ENCODE data around the gene FAM13A. TPM values are rescaled to one million over a fixed set of nuclear protein-coding genes. Genes with fewer than 3 reads are reported as not detected.

Gene FAM13A
- total and polyA plus RNA-seq, 9 of the 15 experiments (the other 6 are each of a cell fraction or from before 2014, with no cell fraction given) = 11.3 to 23.3 (median 14.7) TPM

DNA sequence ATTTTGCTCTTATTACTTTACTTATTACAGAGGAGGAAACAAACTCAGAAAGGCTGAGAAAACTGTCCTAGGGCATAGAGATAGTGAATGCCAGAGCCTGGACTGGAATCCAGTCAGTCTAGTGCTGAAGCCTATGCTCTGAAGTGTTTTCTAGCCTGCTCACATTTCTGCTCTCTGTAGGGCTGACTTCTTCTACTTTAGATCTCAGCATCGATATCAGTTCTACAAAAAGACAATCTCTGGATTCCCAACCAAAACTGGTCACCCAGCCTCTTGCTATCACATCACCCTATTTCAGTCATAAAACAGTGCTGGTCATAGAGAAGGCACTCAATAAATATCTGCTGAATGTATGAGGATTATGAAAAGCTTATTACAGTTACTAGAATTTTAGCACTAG lies 87.2 kb downstream of the FAM13A start:
- H3K9me1 ChIP-seq (ENCODE audit: control insufficient read depth, insufficient read depth, low read length) = no peaks in the 10 kb centered on the region
- H3K4me1 ChIP-seq (replicated peaks in 1 of 2; ENCODE audit: control insufficient read depth in 2 of 2, insufficient read depth in 2 of 2, low read length in 2 of 2) = no peaks in the 10 kb centered on the region; a peak in 1 of 5 replicates
- in situ Hi-C loops (cut with MboI) (no loop called here), intact Hi-C loops (cut with micrococcal nuclease) (no loop called here)
- CTCF ChIA-PET (ENCODE audit: low intra/inter-chr PET ratio) = no interaction called here
- no peak overlapping the region for H2AFZ ChIP-seq (ENCODE audit: low read depth, low read length)
- no peaks in the 10 kb centered on the region for H3K9me3 ChIP-seq (replicated peaks; ENCODE audit: control insufficient read depth, insufficient read depth, low read depth, low read length)
- DNase-seq (ENCODE audit: extremely low read depth in 1 of 4, low spot score in 3 of 4) (no peak), FAIRE-seq (no peak), ATAC-seq (no peak)
- no peak overlapping the region for H3K27ac ChIP-seq (ENCODE audit: extremely low read depth, low read depth, low read length)
- H3K9ac ChIP-seq (ENCODE audit: insufficient read depth in 1 of 2, low read depth in 2 of 2, low read length in 2 of 2) = no peak overlapping the region
- no peaks in the 10 kb centered on the region for H3K27me3 ChIP-seq (ENCODE audit: control insufficient read depth in 2 of 2, insufficient read depth in 2 of 2, low read length in 2 of 2)
- BruUV-seq (replicated peaks) = no TSS peak
- no peak overlapping the region for H3K4me3 ChIP-seq
- H3K36me3 ChIP-seq (ENCODE audit: control insufficient read depth, insufficient read depth, low read length) = no peaks in the 10 kb centered on the region; the same call in 2 of the 3 replicates
- WGBS (ENCODE audit: insufficient coverage, low coverage, missing lambda C conversion rate) = 100% methylated on average over 1 of the region's 1 CpG
- no peaks in the 10 kb centered on the region for H3K79me2 ChIP-seq (ENCODE audit: control insufficient read depth, insufficient read depth, low read length)
- H3K4me2 ChIP-seq (ENCODE audit: insufficient read depth, low read length) = no peak overlapping the region
- H4K20me1 ChIP-seq (replicated peaks; ENCODE audit: control insufficient read depth, insufficient read depth, low read length) = no peaks in the 10 kb centered on the region
- POLR2A ChIA-PET = no interaction called here
- TF ChIP-seq ASH1L (IDR thresholded peaks at IDR 0.05; ENCODE audit: borderline replicate concordance, low read depth, partially characterized antibody) = no peak
- TF ChIP-seq PHF21A (IDR thresholded peaks at IDR 0.05; ENCODE audit: borderline replicate concordance, low read depth) = no peak
- TF ChIP-seq NFRKB (IDR thresholded peaks at IDR 0.05; ENCODE audit: low read depth) = no peak
- TF ChIP-seq POLR3A (IDR thresholded peaks at IDR 0.05; ENCODE audit: borderline replicate concordance, extremely low read depth, insufficient read depth, insufficient read length) = no peak
- no peak for TF ChIP-seq FOXJ3 (CRISPR knock-in tag; IDR thresholded peaks at IDR 0.05)
- no peak for TF ChIP-seq ZNF644 (tag; IDR thresholded peaks at IDR 0.05; ENCODE audit: low read depth)
- no peak for TF ChIP-seq NRF1 (conservative IDR thresholded peaks at IDR 0.05 in 1 of 2, IDR thresholded peaks at IDR 0.05 in 1 of 2)
- no peak for TF ChIP-seq ZNF764 (CRISPR knock-in tag; IDR thresholded peaks at IDR 0.05; ENCODE audit: low read depth)
- TF ChIP-seq, protein P1, sequence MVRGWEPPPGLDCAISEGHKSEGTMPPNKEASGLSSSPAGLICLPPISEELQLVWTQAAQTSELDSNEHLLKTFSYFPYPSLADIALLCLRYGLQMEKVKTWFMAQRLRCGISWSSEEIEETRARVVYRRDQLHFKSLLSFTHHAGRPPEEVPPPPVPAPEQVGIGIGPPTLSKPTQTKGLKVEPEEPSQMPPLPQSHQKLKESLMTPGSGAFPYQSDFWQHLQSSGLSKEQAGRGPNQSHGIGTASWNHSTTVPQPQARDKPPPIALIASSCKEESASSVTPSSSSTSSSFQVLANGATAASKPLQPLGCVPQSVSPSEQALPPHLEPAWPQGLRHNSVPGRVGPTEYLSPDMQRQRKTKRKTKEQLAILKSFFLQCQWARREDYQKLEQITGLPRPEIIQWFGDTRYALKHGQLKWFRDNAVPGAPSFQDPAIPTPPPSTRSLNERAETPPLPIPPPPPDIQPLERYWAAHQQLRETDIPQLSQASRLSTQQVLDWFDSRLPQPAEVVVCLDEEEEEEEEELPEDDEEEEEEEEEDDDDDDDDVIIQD (CRISPR knock-in tag; IDR thresholded peaks at IDR 0.05) = no peak
- TF ChIP-seq, protein P2, sequence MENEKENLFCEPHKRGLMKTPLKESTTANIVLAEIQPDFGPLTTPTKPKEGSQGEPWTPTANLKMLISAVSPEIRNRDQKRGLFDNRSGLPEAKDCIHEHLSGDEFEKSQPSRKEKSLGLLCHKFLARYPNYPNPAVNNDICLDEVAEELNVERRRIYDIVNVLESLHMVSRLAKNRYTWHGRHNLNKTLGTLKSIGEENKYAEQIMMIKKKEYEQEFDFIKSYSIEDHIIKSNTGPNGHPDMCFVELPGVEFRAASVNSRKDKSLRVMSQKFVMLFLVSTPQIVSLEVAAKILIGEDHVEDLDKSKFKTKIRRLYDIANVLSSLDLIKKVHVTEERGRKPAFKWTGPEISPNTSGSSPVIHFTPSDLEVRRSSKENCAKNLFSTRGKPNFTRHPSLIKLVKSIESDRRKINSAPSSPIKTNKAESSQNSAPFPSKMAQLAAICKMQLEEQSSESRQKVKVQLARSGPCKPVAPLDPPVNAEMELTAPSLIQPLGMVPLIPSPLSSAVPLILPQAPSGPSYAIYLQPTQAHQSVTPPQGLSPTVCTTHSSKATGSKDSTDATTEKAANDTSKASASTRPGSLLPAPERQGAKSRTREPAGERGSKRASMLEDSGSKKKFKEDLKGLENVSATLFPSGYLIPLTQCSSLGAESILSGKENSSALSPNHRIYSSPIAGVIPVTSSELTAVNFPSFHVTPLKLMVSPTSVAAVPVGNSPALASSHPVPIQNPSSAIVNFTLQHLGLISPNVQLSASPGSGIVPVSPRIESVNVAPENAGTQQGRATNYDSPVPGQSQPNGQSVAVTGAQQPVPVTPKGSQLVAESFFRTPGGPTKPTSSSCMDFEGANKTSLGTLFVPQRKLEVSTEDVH (IDR thresholded peaks at IDR 0.05; ENCODE audit: low read depth, partially characterized antibody) = no peak
- no peak for TF ChIP-seq ZFP36 (IDR thresholded peaks at IDR 0.05; ENCODE audit: low read depth, low read length, partially characterized antibody)
- no peak for TF ChIP-seq TBL1XR1 (IDR thresholded peaks at IDR 0.05; ENCODE audit: low read length in 2 of 2)
- TF ChIP-seq, protein P3, sequence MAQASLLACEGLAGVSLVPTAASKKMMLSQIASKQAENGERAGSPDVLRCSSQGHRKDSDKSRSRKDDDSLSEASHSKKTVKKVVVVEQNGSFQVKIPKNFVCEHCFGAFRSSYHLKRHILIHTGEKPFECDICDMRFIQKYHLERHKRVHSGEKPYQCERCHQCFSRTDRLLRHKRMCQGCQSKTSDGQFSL (CRISPR knock-in tag; IDR thresholded peaks at IDR 0.05) = no peak
- TF ChIP-seq, protein P3 (tag; IDR thresholded peaks at IDR 0.05) = no peak
- no peak for TF ChIP-seq ZNF785 (CRISPR knock-in tag; IDR thresholded peaks at IDR 0.05)
- TF ChIP-seq, protein P4, sequence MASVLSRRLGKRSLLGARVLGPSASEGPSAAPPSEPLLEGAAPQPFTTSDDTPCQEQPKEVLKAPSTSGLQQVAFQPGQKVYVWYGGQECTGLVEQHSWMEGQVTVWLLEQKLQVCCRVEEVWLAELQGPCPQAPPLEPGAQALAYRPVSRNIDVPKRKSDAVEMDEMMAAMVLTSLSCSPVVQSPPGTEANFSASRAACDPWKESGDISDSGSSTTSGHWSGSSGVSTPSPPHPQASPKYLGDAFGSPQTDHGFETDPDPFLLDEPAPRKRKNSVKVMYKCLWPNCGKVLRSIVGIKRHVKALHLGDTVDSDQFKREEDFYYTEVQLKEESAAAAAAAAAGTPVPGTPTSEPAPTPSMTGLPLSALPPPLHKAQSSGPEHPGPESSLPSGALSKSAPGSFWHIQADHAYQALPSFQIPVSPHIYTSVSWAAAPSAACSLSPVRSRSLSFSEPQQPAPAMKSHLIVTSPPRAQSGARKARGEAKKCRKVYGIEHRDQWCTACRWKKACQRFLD (CRISPR knock-in tag; IDR thresholded peaks at IDR 0.05) = no peak

Data from K562 (cell line).